C4-2B (cell line): ENCODE data around the gene KHDRBS1.

ENCODE experiments used
- H3K27ac ChIP-seq: fragments of 450-650 bp; 2 replicates; pipeline ENCODE4 v1.5.1; 2017
- CTCF ChIP-seq: fragments of 450-650 bp; conservative IDR thresholded peaks from 2 replicates; pipeline ENCODE4 v1.5.1; 2017; ENCODE audit warnings: mild to moderate bottlenecking
- ZFX ChIP-seq: fragments of 450-650 bp; IDR thresholded peaks from 2 replicates; pipeline ENCODE4 v1.6.1; 2017

KHDRBS1 gene

GRCh38 chr1:31981456-31981839, 32.2 kb upstream of the KHDRBS1 start:
- no peak overlapping the region for H3K27ac ChIP-seq
- TF ChIP-seq ZFX (no peak), CTCF (no peak)

GRCh38 chr1:31981972-31982371, 31.7 kb upstream of the KHDRBS1 start:
- TF ChIP-seq CTCF: no peak
- TF ChIP-seq ZFX: no peak
- no peak overlapping the region for H3K27ac ChIP-seq

GRCh38 chr1:31984419-31985347, 29.0 kb upstream of the KHDRBS1 start:
- no peak for TF ChIP-seq CTCF
- no peak for TF ChIP-seq ZFX
- H3K27ac ChIP-seq: no peak overlapping the region

GRCh38 chr1:31985430-31985829, 28.2 kb upstream of the KHDRBS1 start:
- H3K27ac ChIP-seq: no peak overlapping the region
- no peak for TF ChIP-seq CTCF
- TF ChIP-seq ZFX: no peak

- no peak overlapping the region for H3K27ac ChIP-seq
- TF ChIP-seq CTCF (no peak), ZFX (no peak)
These were observed 26.5 kb upstream of the KHDRBS1 start for GRCh38 chr1:31987135-31987619.

DNA sequence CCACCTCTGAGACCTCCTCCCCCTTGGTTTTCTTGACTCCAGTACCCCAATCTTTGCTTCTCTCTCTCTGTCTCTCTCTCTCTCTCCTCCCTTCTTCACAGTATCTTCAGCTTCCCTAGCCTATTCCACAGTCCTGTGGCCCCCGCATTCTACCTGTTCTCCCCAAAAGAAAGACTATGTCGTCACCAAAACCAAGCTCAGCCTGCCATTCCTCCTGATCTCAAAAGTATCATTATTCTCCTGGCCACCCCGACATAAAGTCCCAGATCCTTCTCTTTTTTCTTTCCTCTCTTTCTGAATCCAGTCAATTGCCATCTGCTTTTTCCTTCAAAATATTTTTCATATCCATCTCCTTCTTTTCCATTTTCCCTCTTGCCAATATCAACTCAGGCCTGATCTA, 23.7 kb upstream of the KHDRBS1 start:
- H3K27ac ChIP-seq: no peak overlapping the region
- TF ChIP-seq ZFX: no peak
- no peak for TF ChIP-seq CTCF

DNA sequence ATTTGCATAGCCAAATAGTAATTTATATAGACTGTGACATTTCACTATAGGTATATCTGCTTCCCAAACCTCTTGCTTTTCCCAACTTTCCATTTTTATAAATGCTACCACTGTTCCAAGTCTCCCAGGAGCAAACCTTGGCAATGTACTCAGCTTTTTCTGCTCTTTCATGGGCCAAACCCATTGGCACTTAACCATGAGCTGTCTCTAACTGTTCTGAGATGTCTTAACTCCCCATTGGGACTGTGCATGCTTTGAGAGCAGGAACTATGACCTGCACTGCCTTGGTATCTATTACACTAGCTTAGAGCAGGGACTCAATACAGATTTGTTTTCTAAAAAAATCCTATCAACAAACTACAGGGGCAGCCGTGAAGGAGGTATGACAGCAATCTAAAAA, 22.5 kb upstream of the KHDRBS1 start:
- TF ChIP-seq ZFX: no peak
- no peak for TF ChIP-seq CTCF
- H3K27ac ChIP-seq: no peak overlapping the region
